Nephron progenitor cell (in vitro differentiated cells): ENCODE measurements around the gene CACNA2D3.

Experiments
- DNase-seq: peaks from one replicate; pipeline ENCODE4 v3.0.0; 2021
- H3K27ac Mint-ChIP-seq: 2 replicates; pipeline ENCODE4 v1.8.0; 2021; ENCODE audit warnings: mild to moderate bottlenecking, moderate library complexity, mixed read lengths
- H3K27me3 Mint-ChIP-seq: 2 replicates; pipeline ENCODE4 v1.8.0; 2021; ENCODE audit warnings: mild to moderate bottlenecking, low read depth, mixed read lengths; ENCODE audit not compliant: poor library complexity
- H3K36me3 Mint-ChIP-seq: 2 replicates; pipeline ENCODE4 v1.8.0; 2021; ENCODE audit warnings: low read depth, mixed read lengths
- H3K4me1 Mint-ChIP-seq: 2 replicates; pipeline ENCODE4 v1.8.0; 2021; ENCODE audit warnings: mixed read lengths
- H3K4me3 Mint-ChIP-seq: 2 replicates; pipeline ENCODE4 v1.8.0; 2021; ENCODE audit warnings: mild to moderate bottlenecking, moderate library complexity, mixed read lengths
- H3K9me3 Mint-ChIP-seq: 2 replicates; pipeline ENCODE4 v1.8.0; 2021; ENCODE audit warnings: mild to moderate bottlenecking, moderate library complexity, mixed read lengths
- TF ChIP-seq, protein P1 (sequence below): fragments of 200-600 bp; sonication (generic); IDR thresholded peaks from 2 replicates; pipeline ENCODE4 v1.5.0; 2021; ENCODE audit warnings: antibody characterized with exemption

Gene CACNA2D3

DNA sequence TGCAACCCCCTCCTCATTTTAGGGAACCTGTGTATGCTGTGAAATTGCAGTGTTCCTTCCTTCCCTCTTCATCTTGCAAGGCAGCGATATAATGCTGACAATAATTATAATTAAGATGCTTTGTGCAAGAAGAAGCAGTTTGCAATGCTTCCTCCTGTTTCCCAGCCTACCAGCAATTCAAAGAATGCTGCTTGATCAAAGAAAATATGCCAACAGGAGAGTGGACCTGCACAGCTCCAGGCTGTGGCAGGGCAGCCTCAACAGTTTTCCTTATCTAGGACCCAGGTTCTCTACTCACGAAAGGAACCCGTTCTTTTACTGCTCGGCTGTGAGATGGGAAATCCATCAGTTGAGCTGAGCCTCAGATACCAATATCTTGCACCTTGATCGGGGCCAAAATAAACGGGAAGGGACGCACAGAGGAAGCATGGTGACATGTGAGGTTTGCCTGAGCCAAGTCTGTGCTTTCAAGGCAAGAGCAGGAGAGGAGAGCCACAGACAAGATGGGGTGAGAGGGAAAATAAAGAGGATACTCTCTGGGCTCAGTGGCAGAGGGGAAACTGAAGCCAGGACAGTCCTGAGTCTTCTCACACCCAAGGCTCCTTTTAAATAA, 828.1 kb downstream of the CACNA2D3 start:
- TF ChIP-seq, protein P1, sequence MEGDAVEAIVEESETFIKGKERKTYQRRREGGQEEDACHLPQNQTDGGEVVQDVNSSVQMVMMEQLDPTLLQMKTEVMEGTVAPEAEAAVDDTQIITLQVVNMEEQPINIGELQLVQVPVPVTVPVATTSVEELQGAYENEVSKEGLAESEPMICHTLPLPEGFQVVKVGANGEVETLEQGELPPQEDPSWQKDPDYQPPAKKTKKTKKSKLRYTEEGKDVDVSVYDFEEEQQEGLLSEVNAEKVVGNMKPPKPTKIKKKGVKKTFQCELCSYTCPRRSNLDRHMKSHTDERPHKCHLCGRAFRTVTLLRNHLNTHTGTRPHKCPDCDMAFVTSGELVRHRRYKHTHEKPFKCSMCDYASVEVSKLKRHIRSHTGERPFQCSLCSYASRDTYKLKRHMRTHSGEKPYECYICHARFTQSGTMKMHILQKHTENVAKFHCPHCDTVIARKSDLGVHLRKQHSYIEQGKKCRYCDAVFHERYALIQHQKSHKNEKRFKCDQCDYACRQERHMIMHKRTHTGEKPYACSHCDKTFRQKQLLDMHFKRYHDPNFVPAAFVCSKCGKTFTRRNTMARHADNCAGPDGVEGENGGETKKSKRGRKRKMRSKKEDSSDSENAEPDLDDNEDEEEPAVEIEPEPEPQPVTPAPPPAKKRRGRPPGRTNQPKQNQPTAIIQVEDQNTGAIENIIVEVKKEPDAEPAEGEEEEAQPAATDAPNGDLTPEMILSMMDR = no peak
- H3K4me1 Mint-ChIP-seq = peaks cover 54% of the 10 kb centered on the region
- no peaks in the 10 kb centered on the region for H3K9me3 Mint-ChIP-seq
- no peak overlapping the region for H3K27ac Mint-ChIP-seq
- H3K36me3 Mint-ChIP-seq = no peaks in the 10 kb centered on the region
- peaks cover 16% of the 10 kb centered on the region for H3K27me3 Mint-ChIP-seq
- no peak overlapping the region for H3K4me3 Mint-ChIP-seq
- no peak for DNase-seq

DNA sequence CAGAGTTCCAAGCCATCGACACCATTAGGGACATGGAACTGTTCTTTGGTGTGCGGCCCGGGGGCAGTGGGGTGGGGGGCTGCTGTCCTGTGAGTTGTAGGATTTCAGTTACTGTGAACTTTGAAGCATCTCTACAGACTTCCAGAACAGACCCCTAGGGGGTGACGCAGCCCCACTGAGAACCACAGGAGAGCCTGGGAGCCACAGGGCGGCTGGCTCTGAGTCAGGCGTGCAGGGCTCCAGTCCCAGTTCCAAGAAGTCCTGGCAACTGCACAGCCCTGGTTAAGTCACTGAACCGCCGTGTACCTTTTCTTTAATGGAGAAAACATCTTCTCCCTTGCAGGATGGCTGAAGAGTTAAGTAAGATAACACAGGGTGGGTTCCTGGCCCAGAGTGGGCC, 829.1 kb downstream of the CACNA2D3 start:
- peak; percentile 72 for DNase-seq
- no peak overlapping the region for H3K27ac Mint-ChIP-seq

DNA sequence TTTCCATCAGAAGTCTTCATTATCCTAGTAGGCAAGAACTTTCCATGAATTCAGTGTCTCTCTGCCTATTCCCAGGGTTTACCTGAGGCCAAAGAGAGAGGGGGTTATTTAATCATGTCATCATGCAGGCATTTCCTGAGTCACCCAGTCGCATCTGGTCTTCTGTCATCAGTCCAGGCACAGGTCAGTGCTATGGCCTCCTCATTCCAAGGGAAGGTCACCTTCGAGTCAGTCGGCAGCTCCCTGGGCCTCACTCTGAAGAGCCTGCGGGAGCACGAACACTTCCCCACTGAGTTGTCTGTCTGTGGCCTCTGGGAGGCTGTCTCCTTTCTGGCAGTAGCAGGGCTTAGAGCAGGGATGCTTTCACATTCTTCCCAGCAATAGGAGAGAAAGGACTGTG, 831.7 kb downstream of the CACNA2D3 start:
- H3K27ac Mint-ChIP-seq = no peak overlapping the region
- no peaks in the 10 kb centered on the region for H3K36me3 Mint-ChIP-seq
- peaks cover 16% of the 10 kb centered on the region for H3K27me3 Mint-ChIP-seq
- no peaks in the 10 kb centered on the region for H3K9me3 Mint-ChIP-seq
- TF ChIP-seq, protein P1 = no peak
- H3K4me3 Mint-ChIP-seq = no peak overlapping the region
- no peak for DNase-seq
- peaks cover 56% of the 10 kb centered on the region for H3K4me1 Mint-ChIP-seq

More for the DNA sequence above, 829.1 kb downstream of the CACNA2D3 start:
- no peaks in the 10 kb centered on the region for H3K36me3 Mint-ChIP-seq
- peaks cover 53% of the 10 kb centered on the region for H3K4me1 Mint-ChIP-seq
- no peaks in the 10 kb centered on the region for H3K9me3 Mint-ChIP-seq
- TF ChIP-seq, protein P1 = peak; percentile 73
- H3K27me3 Mint-ChIP-seq = peaks cover 16% of the 10 kb centered on the region
- H3K4me3 Mint-ChIP-seq = no peak overlapping the region

DNA sequence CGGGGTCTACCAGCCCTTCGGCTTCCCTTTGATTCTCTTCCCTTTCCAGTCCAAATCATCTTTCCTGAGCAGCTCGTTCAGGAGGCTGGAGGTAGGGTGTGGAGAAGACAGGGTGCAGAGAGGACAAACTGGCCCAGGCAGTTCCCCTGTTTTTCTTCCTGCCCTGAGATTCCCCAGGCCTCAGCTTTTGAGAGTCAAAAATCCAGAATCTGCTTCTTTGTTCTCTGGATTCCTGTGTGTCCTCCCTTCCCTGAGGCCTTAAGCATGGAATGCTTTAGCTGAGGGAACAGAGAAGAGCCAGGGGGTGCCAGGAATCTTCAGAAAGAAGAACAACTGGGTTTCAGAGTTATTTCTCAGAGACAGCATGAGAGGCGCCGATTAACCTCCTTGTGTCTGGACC, 832.2 kb downstream of the CACNA2D3 start:
- no peak overlapping the region for H3K4me3 Mint-ChIP-seq
- H3K27ac Mint-ChIP-seq = no peak overlapping the region
- H3K4me1 Mint-ChIP-seq = peaks cover 56% of the 10 kb centered on the region
- TF ChIP-seq, protein P1 = no peak
- no peak for DNase-seq
- H3K9me3 Mint-ChIP-seq = no peaks in the 10 kb centered on the region
- no peaks in the 10 kb centered on the region for H3K36me3 Mint-ChIP-seq
- peaks cover 14% of the 10 kb centered on the region for H3K27me3 Mint-ChIP-seq

DNA sequence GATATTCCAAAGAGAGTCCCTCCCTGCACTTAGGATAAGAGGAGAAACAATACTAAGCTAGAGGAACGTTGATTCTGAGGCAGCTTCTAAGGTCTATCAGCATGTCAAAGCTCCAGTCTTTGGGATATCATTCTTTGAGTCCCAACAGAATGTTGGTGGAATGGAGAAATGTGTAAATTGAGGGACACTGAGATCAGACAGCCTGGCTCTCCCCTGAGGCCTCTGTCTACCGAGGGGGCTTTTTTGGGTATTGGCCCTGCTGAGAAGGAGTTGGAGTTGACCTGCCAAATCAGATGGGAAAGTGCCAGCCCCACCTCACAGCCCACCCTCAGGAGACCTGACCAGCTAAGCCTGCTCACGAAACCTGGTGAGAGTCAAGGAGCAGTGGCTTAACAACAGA, 833.1 kb downstream of the CACNA2D3 start:
- Mint-ChIP-seq H3K27ac (no peak overlapping the region), H3K4me3 (no peak overlapping the region), H3K27me3 (peaks cover 9% of the 10 kb centered on the region), H3K36me3 (no peaks in the 10 kb centered on the region), H3K4me1 (peaks cover 57% of the 10 kb centered on the region), H3K9me3 (no peaks in the 10 kb centered on the region)
- TF ChIP-seq, protein P1 = no peak
- DNase-seq = no peak

DNA sequence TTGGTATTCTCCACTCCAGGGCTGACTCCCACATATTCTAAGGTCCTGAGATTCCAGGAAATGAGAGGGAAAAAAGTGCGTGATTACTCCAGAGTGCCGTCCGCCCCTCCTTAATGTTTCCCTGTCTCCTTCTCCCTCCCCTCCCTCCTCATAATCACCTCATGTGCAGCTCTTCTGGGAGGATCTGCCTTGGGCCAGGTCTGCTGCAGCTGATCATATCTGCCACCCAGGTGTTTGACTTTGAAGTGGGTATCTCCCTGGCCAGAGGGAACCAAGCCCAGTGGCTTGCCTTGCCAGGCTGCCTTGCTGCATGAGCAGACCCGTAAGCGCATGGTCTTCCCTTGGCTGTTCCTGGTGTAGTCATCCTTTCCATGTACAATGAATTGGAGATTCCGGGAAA, 833.6 kb downstream of the CACNA2D3 start:
- no peak for DNase-seq
- H3K4me1 Mint-ChIP-seq = peaks cover 57% of the 10 kb centered on the region
- H3K4me3 Mint-ChIP-seq = no peak overlapping the region
- peaks cover 9% of the 10 kb centered on the region for H3K27me3 Mint-ChIP-seq
- no peaks in the 10 kb centered on the region for H3K36me3 Mint-ChIP-seq
- H3K9me3 Mint-ChIP-seq = no peaks in the 10 kb centered on the region
- TF ChIP-seq, protein P1 = no peak
- H3K27ac Mint-ChIP-seq = peak overlapping the region; percentile 16
